Measurements from ENCODE around the gene COL25A1.
A peak's percentile ranks its signal among the peaks of the same experiment; 100 is the strongest.

The COL25A1 gene

DNA sequence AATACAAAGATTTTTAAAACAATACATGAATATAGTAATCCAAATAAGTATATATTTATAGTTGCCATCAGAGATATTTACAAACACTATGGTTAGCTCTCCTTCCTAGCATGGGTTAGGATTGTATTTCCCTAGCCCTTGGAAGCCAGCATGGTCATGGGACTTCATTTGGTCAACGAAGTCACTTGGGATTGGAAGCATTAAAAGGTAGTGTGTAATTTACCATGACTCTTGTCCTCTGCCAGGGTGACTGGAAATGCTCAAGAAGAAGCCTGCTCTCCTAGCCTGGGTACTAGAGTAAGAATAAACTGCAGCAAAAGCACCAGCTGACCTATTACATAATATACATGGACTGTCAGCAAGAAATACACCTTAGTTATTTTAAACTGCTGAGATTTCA, 102.9 kb downstream of the COL25A1 start:
- no peak overlapping the region for H3K4me3 Mint-ChIP-seq
- H3K27me3 Mint-ChIP-seq (ENCODE audit: low read depth): no peaks in the 10 kb centered on the region
- no peak overlapping the region for H3K27ac Mint-ChIP-seq
- H3K9me3 Mint-ChIP-seq: no peaks in the 10 kb centered on the region
- H3K36me3 Mint-ChIP-seq (ENCODE audit: low read depth): peaks cover 4% of the 10 kb centered on the region
- peaks cover 38% of the 10 kb centered on the region for H3K4me1 Mint-ChIP-seq
- TF ChIP-seq, protein P1, sequence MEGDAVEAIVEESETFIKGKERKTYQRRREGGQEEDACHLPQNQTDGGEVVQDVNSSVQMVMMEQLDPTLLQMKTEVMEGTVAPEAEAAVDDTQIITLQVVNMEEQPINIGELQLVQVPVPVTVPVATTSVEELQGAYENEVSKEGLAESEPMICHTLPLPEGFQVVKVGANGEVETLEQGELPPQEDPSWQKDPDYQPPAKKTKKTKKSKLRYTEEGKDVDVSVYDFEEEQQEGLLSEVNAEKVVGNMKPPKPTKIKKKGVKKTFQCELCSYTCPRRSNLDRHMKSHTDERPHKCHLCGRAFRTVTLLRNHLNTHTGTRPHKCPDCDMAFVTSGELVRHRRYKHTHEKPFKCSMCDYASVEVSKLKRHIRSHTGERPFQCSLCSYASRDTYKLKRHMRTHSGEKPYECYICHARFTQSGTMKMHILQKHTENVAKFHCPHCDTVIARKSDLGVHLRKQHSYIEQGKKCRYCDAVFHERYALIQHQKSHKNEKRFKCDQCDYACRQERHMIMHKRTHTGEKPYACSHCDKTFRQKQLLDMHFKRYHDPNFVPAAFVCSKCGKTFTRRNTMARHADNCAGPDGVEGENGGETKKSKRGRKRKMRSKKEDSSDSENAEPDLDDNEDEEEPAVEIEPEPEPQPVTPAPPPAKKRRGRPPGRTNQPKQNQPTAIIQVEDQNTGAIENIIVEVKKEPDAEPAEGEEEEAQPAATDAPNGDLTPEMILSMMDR (IDR thresholded peaks at IDR 0.05; ENCODE audit: unreplicated experiment in 3 of 3): no peak

DNA sequence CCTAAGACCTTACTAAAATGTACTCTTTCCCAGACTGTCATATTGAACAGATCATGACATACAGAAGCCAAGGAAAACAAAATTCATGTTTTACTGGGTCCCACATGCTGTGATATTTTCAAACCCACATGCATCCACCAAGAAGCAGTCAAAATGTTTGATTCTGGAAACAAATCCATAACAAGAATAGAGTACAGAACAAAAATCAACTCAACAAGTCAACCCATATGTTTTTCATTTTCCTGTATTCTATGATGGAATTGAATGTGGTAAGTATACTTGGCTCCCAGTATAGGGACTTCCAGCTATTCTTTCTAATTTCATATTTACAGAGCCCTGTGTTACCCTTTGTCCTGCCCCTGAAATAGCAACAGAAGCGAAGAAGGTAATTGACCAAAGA, 106.8 kb downstream of the COL25A1 start:
- Mint-ChIP-seq H3K27ac (peak overlapping the region in 2 of 3 experiments; percentile 25), H3K4me1 (peaks cover 43% of the 10 kb centered on the region), H3K9me3 (no peaks in the 10 kb centered on the region), H3K4me3 (no peak overlapping the region), H3K36me3 (ENCODE audit: low read depth) (peaks cover 3% of the 10 kb centered on the region), H3K27me3 (ENCODE audit: low read depth) (no peaks in the 10 kb centered on the region)
- TF ChIP-seq, protein P1 (IDR thresholded peaks at IDR 0.05; ENCODE audit: unreplicated experiment in 3 of 3): no peak

DNA sequence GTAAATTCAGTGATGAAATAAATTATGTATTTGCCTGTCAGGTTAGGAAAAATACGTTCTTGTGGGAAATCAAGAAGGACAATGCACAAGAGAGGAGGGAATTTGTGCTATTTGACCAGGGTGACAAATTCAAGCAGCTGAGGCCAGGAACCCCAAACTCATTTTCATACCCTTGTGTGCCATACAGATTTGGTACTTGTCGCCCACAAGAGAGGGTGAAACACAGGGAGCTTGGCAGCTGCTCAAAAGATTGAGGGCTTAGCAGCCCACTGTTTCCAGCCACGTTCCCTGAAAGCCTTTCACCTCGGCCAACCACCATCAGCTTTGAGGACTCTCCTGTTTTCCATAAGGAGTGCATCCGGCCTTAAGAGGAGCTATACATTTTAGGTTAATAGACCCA, 111.2 kb downstream of the COL25A1 start:
- peak overlapping the region; percentile 55 to 74 (median 56) for H3K27ac Mint-ChIP-seq
- peaks cover 30% of the 10 kb centered on the region for H3K4me1 Mint-ChIP-seq
- H3K9me3 Mint-ChIP-seq: no peaks in the 10 kb centered on the region
- no peaks in the 10 kb centered on the region for H3K27me3 Mint-ChIP-seq (ENCODE audit: low read depth)
- TF ChIP-seq, protein P1 (IDR thresholded peaks at IDR 0.05; ENCODE audit: unreplicated experiment in 3 of 3): no peak
- no peak overlapping the region for H3K4me3 Mint-ChIP-seq
- H3K36me3 Mint-ChIP-seq (ENCODE audit: low read depth): peaks cover 6% of the 10 kb centered on the region

- TF ChIP-seq, protein P1 (IDR thresholded peaks at IDR 0.05; ENCODE audit: unreplicated experiment in 3 of 3): no peak
- no peaks in the 10 kb centered on the region for H3K9me3 Mint-ChIP-seq
- no peak overlapping the region for H3K4me3 Mint-ChIP-seq
- H3K36me3 Mint-ChIP-seq (ENCODE audit: low read depth): peaks cover 8% of the 10 kb centered on the region
- peak overlapping the region in 1 of 3 experiments; percentile 20 for H3K27ac Mint-ChIP-seq
- no peaks in the 10 kb centered on the region for H3K27me3 Mint-ChIP-seq (ENCODE audit: low read depth)
- peaks cover 43% of the 10 kb centered on the region for H3K4me1 Mint-ChIP-seq
These were observed 116.0 kb downstream of the COL25A1 start for GRCh38 chr4:109186458-109186945.

- no peak overlapping the region for H3K4me3 Mint-ChIP-seq
- peaks cover 40% of the 10 kb centered on the region for H3K4me1 Mint-ChIP-seq
- H3K27me3 Mint-ChIP-seq (ENCODE audit: low read depth): no peaks in the 10 kb centered on the region
- H3K27ac Mint-ChIP-seq: peak overlapping the region; percentile 1 to 25 (median 20)
- no peaks in the 10 kb centered on the region for H3K9me3 Mint-ChIP-seq
- TF ChIP-seq, protein P1 (IDR thresholded peaks at IDR 0.05; ENCODE audit: unreplicated experiment in 3 of 3): no peak
- peaks cover 8% of the 10 kb centered on the region for H3K36me3 Mint-ChIP-seq (ENCODE audit: low read depth)
These were observed 116.5 kb downstream of the COL25A1 start for GRCh38 chr4:109185951-109186350.

DNA sequence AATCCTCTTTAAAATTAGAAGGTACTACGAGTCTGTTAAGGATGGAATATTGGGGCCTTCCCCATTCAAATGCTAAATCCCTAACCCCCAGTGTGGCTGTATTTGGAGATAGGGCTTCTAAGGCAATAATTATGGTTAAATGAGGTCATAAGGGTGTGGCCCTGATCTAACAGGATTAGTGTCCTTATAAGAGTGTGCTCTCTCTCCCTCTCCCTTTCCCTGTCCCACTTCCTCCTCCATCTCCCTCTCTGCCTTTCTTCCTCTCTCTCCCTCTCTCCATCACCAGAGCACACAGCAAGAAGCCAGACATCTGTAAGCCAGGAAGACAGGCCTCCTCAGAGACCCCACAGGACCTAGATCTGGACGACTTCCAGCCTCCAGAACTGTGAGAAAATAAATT, 116.9 kb downstream of the COL25A1 start:
- Mint-ChIP-seq H3K4me3 (no peak overlapping the region), H3K27me3 (ENCODE audit: low read depth) (no peaks in the 10 kb centered on the region), H3K36me3 (ENCODE audit: low read depth) (peaks cover 8% of the 10 kb centered on the region), H3K9me3 (no peaks in the 10 kb centered on the region), H3K27ac (peak overlapping the region; percentile 1 to 23 (median 20)), H3K4me1 (peaks cover 36% of the 10 kb centered on the region)
- TF ChIP-seq, protein P1 (IDR thresholded peaks at IDR 0.05; ENCODE audit: unreplicated experiment in 3 of 3): no peak
